Transverse colon (tissue), 4 donors: Measurements from ENCODE around the gene PROM1. TPM values are rescaled to one million over a fixed set of nuclear protein-coding genes. Genes with fewer than 3 reads are reported as not detected.
A peak's percentile ranks its signal among the peaks of the same experiment; 100 is the strongest.

ENCODE experiments used
- DNase-seq: peaks from one replicate; pipeline ENCODE4 v3.0.0-alpha.2; 2019
- H3K27ac ChIP-seq, 4 donors: fragments of 200-600 bp; sonication (generic); 2 replicates each; pipeline ENCODE4 v1.5.1; 2016 to 2018; ENCODE audit warnings: inconsistent platforms in 4 of 4
- H3K27me3 ChIP-seq: fragments of 200-600 bp; sonication (generic); 2 replicates; pipeline ENCODE4 v1.5.1; 2017; ENCODE audit warnings: inconsistent platforms
- H3K36me3 ChIP-seq, 4 donors: fragments of 200-600 bp; sonication (generic); 2 replicates each; pipeline ENCODE4 v1.5.1; 2017 to 2019; ENCODE audit warnings: inconsistent platforms in 4 of 4
- H3K4me1 ChIP-seq, 4 donors: fragments of 200-600 bp; sonication (generic); 2 replicates each; pipeline ENCODE4 v1.5.1; 2017 to 2020; ENCODE audit warnings: inconsistent platforms in 4 of 4
- H3K4me3 ChIP-seq, 4 donors: fragments of 200-600 bp; sonication (generic); 1 replicate in 1 of 4; 2 replicates in 3 of 4; pipeline versions ENCODE4 v1.5.1 to v1.6.1; 2017 to 2019; ENCODE audit warnings: inconsistent platforms in 4 of 4
- H3K9me3 ChIP-seq, 2 donors: fragments of 200-600 bp; sonication (generic); 2 replicates each; pipeline ENCODE4 v1.5.1; 2017 to 2019; ENCODE audit warnings: inconsistent platforms in 2 of 2
- CTCF ChIP-seq, 5 experiments: fragments of 200-600 bp in 3 of 5; fragments of 450-650 bp in 2 of 5; sonication (generic) in 3 of 5; IDR thresholded peaks; 1 replicate in 2 of 5; 2 replicates in 3 of 5; pipeline ENCODE4 v1.5.1; 2016 to 2017; ENCODE audit warnings: antibody characterized with exemption in 5 of 5, inconsistent platforms in 3 of 5, mild to moderate bottlenecking in 2 of 5, moderate library complexity in 1 of 5
- EP300 ChIP-seq: sonication (generic); formaldehyde crosslinking; IDR thresholded peaks from one replicate; pipeline ENCODE4 v1.6.1; 2017; ENCODE audit warnings: antibody characterized with exemption, low read depth
- POLR2A ChIP-seq: fragments of 450-650 bp; IDR thresholded peaks from one replicate; pipeline ENCODE4 v1.6.1; 2016; ENCODE audit warnings: antibody characterized with exemption, mild to moderate bottlenecking, moderate library complexity
- POLR2AphosphoS5 ChIP-seq, 3 donors: sonication (generic); formaldehyde crosslinking; IDR thresholded peaks; one replicate each; pipeline ENCODE4 v1.6.1; 2016; ENCODE audit warnings: antibody characterized with exemption in 3 of 3
- WGBS, 2 donors: methylation state at CpG; one replicate each; pipeline ENCODE4 v1.1.5; 2018; ENCODE audit warnings: low coverage in 1 of 2; 5-methylcytosine and 5-hydroxymethylcytosine counted together
- in situ Hi-C, 4 donors: fragments of 200-750 bp; cut with MboI; loops; one replicate each; pipeline versions ENCODE4 v1.15.0 to v1.15.1; 2017; ENCODE audit warnings: low sequenced_read_pairs in 3 of 4, low pct_ligation_motif_present in 1 of 4, low pct_unique_long_range_greater_than_20kb in 1 of 4
- intact Hi-C: fragments of 100-400 bp; cut with DNase I; formaldehyde crosslinking; loops from one replicate; pipeline ENCODE4 v1.15.1; 2023; ENCODE audit warnings: low total_unique reads
- total RNA-seq, 4 donors: library from RNA; depleted of rRNA; stranded (reverse); fragments of >200 nt; gene quantifications; one replicate each; pipeline ENCODE4 v1.1.0, GENCODE V29; 2016

Gene PROM1
- total RNA-seq, 4 donors from 2014 or later, result 35.2 to 236 (median 170) TPM

GRCh38 chr4:16088601-16089000, 4.8 kb upstream of the PROM1 start:
- H3K4me1 ChIP-seq, result peaks cover 0 to 19% (median 2%) of the 10 kb centered on the region in 4 donors
- WGBS, 2 donors, result 68 to 72% methylated on average over 2 of the region's 2 CpGs
- no peaks in the 10 kb centered on the region for H3K36me3 ChIP-seq
- no peak overlapping the region for H3K27ac ChIP-seq
- no peak overlapping the region for H3K4me3 ChIP-seq
- in situ Hi-C loops (no loop called here), intact Hi-C loops (no loop called here)
- no peak for DNase-seq
- H3K9me3 ChIP-seq, result peaks cover 0 to 3% of the 10 kb centered on the region in 2 donors
- H3K27me3 ChIP-seq, result peaks cover 20% of the 10 kb centered on the region
- no peak for TF ChIP-seq CTCF (IDR thresholded peaks at IDR 0.05)
- no peak for TF ChIP-seq POLR2A
- no peak for TF ChIP-seq EP300
- TF ChIP-seq POLR2AphosphoS5 (IDR thresholded peaks at IDR 0.05), result no peak

- Histone ChIP-seq H3K4me1 (peaks cover 0 to 38% (median 11%) of the 10 kb centered on the region in 4 donors), H3K4me3 (no peak overlapping the region), H3K27ac (no peak overlapping the region), H3K36me3 (no peaks in the 10 kb centered on the region), H3K9me3 (peaks cover 0 to 3% of the 10 kb centered on the region in 2 donors), H3K27me3 (peaks cover 43% of the 10 kb centered on the region)
- TF ChIP-seq POLR2AphosphoS5 (IDR thresholded peaks at IDR 0.05), result no peak
- 87% methylated on average over 2 of the region's 2 CpGs; no CpG with 5 or more reads in 1 of the 2 donors for WGBS, 2 donors
- DNase-seq, result no peak
- in situ Hi-C loops (no loop called here), intact Hi-C loops (no loop called here)
Observed at GRCh38 chr4:16085822-16086221, 2.0 kb upstream of the PROM1 start.

GRCh38 chr4:16082426-16083240, 1.2 kb downstream of the PROM1 start:
- TF ChIP-seq POLR2A, result no peak
- TF ChIP-seq POLR2AphosphoS5 (IDR thresholded peaks at IDR 0.05), result no peak
- no peak for TF ChIP-seq EP300
- TF ChIP-seq CTCF (IDR thresholded peaks at IDR 0.05), result no peak
- peak overlapping the region; percentile 58 to 73 (median 65) for H3K27ac ChIP-seq
- H3K9me3 ChIP-seq, result peaks cover 0 to 3% of the 10 kb centered on the region in 2 donors
- H3K27me3 ChIP-seq, result peaks cover 49% of the 10 kb centered on the region
- intact Hi-C loops (no loop called here), in situ Hi-C loops (no loop called here)
- peak; percentile 54 for DNase-seq
- WGBS, 2 donors, result 3% methylated on average over 47 of the region's 60 CpGs; no CpG with 5 or more reads in 1 of the 2 donors
- no peaks in the 10 kb centered on the region for H3K36me3 ChIP-seq
- peaks cover 0 to 32% (median 11%) of the 10 kb centered on the region in 4 donors for H3K4me1 ChIP-seq
- peak overlapping the region; percentile 46 to 68 (median 49) for H3K4me3 ChIP-seq

GRCh38 chr4:16082041-16082425, 1.8 kb downstream of the PROM1 start:
- DNase-seq, result no peak
- Histone ChIP-seq H3K9me3 (peaks cover 0 to under 1% of the 10 kb centered on the region in 2 donors), H3K4me1 (peaks cover 0 to 26% (median 11%) of the 10 kb centered on the region in 4 donors), H3K27me3 (peaks cover 49% of the 10 kb centered on the region), H3K36me3 (no peaks in the 10 kb centered on the region), H3K4me3 (peak overlapping the region; percentile 46 to 68 (median 49)), H3K27ac (peak overlapping the region; percentile 58 to 73 (median 65))
- in situ Hi-C loops (no loop called here), intact Hi-C loops (no loop called here)
- WGBS, 2 donors, result 17 to 29% methylated on average over 5 to 17 of the region's 17 CpGs
- TF ChIP-seq POLR2A (no peak), CTCF (IDR thresholded peaks at IDR 0.05) (no peak)
